B cell (primary cell): ENCODE measurements around the gene TCAIM. TPM values are rescaled to one million over a fixed set of nuclear protein-coding genes. Genes with fewer than 3 reads are reported as not detected.

Experiments used
- ATAC-seq: fragments of 200-7000 bp; cut with Tn5 transposase; one replicate; pipeline ENCODE4 v1.10.0; 2021; ENCODE audit warnings: low read depth, mild to moderate bottlenecking, moderate number of reproducible peaks, moderate library complexity
- CTCF ChIA-PET: fragments of 350-600 bp; sonication (Branson Sonifier 250); formaldehyde crosslinking; loops from one replicate; lab custom pipeline; 2021; ENCODE audit warnings: antibody characterized with exemption, inconsistent platforms; lab: Charles Lee
- POLR2A ChIA-PET: fragments of 350-600 bp; sonication (Branson Sonifier 250); formaldehyde crosslinking; loops from one replicate; lab custom pipeline; 2021; ENCODE audit warnings: antibody characterized with exemption; lab: Charles Lee
- DNase-seq: peaks from one replicate; pipeline ENCODE4 v3.0.0; 2013
- H2AFZ ChIP-seq: 2 replicates; pipeline ENCODE4 v1.6.1; 2012; ENCODE audit warnings: mild to moderate bottlenecking, low read depth, low read length; ENCODE audit not compliant: insufficient read depth, poor library complexity, severe bottlenecking
- H3K27ac ChIP-seq, 2 donors: 1 replicate in 1 of 2; 2 replicates in 1 of 2; pipeline ENCODE4 v1.5.1; 2012 to 2013; ENCODE audit warnings: low read length in 2 of 2, mild to moderate bottlenecking in 2 of 2, moderate library complexity in 1 of 2
- H3K27me3 ChIP-seq, 4 experiments: fragments of 200-600 bp in 1 of 4; sonication (generic) in 1 of 4; replicated peaks in 1 of 4; 1 replicate in 2 of 4; 2 replicates in 2 of 4; pipeline versions ENCODE4 v1.6.1 to v1.7.0; 2013 to 2016; ENCODE audit warnings: low read length in 3 of 4, mild to moderate bottlenecking in 2 of 4, mixed read lengths in 1 of 4, moderate library complexity in 1 of 4; ENCODE audit not compliant: insufficient read depth in 4 of 4, control insufficient read depth in 3 of 4; ENCODE audit errors: control extremely low read depth in 1 of 4
- H3K36me3 ChIP-seq, 2 experiments: replicated peaks in 1 of 2; 1 replicate in 1 of 2; 2 replicates in 1 of 2; pipeline versions ENCODE4 v1.6.1 to v1.7.1; 2013; ENCODE audit warnings: low read length in 1 of 2; ENCODE audit not compliant: insufficient read depth in 2 of 2, control insufficient read depth in 1 of 2; ENCODE audit errors: control extremely low read depth in 1 of 2, extremely low read depth in 1 of 2
- H3K4me1 ChIP-seq, 2 donors: fragments of 200-600 bp in 1 of 2; sonication (generic) in 1 of 2; 1 replicate in 1 of 2; 2 replicates in 1 of 2; pipeline versions ENCODE4 v1.5.1 to v1.6.1; 2013 to 2017; ENCODE audit warnings: low read length in 2 of 2; ENCODE audit not compliant: control insufficient read depth in 2 of 2, insufficient read depth in 2 of 2
- H3K4me2 ChIP-seq: replicated peaks from 2 replicates; pipeline ENCODE3; 2012; ENCODE audit warnings: mild to moderate bottlenecking, low read depth, low read length; ENCODE audit not compliant: poor library complexity, severe bottlenecking
- H3K4me3 ChIP-seq, 5 experiments: fragments of 200-600 bp in 1 of 5; sonication (generic) in 1 of 5; 1 replicate in 3 of 5; 2 replicates in 2 of 5; pipeline versions ENCODE4 v1.5.1 to v1.7.0; 2011 to 2016; ENCODE audit warnings: low read length in 4 of 5, mild to moderate bottlenecking in 4 of 5, low read depth in 2 of 5, control low read depth in 1 of 5, moderate library complexity in 1 of 5; ENCODE audit not compliant: insufficient read depth in 1 of 5; ENCODE audit errors: control extremely low read depth in 1 of 5, extremely low read depth in 1 of 5
- H3K79me2 ChIP-seq: fragments of 200-600 bp; sonication (generic); one replicate; pipeline ENCODE4 v1.6.0; 2016; ENCODE audit warnings: low read length; ENCODE audit not compliant: control insufficient read depth, insufficient read depth
- H3K9ac ChIP-seq: fragments of 200-600 bp; sonication (generic); 2 replicates; pipeline ENCODE4 v1.6.1; 2017; ENCODE audit warnings: mild to moderate bottlenecking, low read length, moderate library complexity
- H3K9me3 ChIP-seq, 3 donors: one replicate each; pipeline versions ENCODE4 v1.6.1 to v1.7.1; 2013; ENCODE audit warnings: low read length in 2 of 3; ENCODE audit not compliant: control insufficient read depth in 2 of 3, insufficient read depth in 1 of 3; ENCODE audit errors: control extremely low read depth in 1 of 3
- H4K20me1 ChIP-seq: 2 replicates; pipeline ENCODE4 v1.6.0; 2012; ENCODE audit warnings: mild to moderate bottlenecking, low read length; ENCODE audit not compliant: insufficient read depth, control insufficient read depth, poor library complexity, severe bottlenecking
- H3K27ac Mint-ChIP-seq: one replicate; pipeline ENCODE4 v1.8.0; 2021; ENCODE audit warnings: mixed read lengths
- H3K27me3 Mint-ChIP-seq: one replicate; pipeline ENCODE4 v1.8.0; 2021; ENCODE audit warnings: mixed read lengths
- H3K4me1 Mint-ChIP-seq: one replicate; pipeline ENCODE4 v1.8.0; 2021; ENCODE audit warnings: mixed read lengths
- H3K4me3 Mint-ChIP-seq: one replicate; pipeline ENCODE4 v1.8.0; 2021; ENCODE audit warnings: mixed read lengths
- H3K9me3 Mint-ChIP-seq: one replicate; pipeline ENCODE4 v1.8.0; 2022; ENCODE audit warnings: mixed read lengths; ENCODE audit not compliant: insufficient read depth
- EZH2 ChIP-seq: IDR thresholded peaks from 2 replicates; pipeline ENCODE4 v1.6.1; 2012; ENCODE audit warnings: borderline replicate concordance, low read depth, mild to moderate bottlenecking, moderate library complexity, low read length; ENCODE audit not compliant: insufficient read depth, poor library complexity, severe bottlenecking
- WGBS: methylation state at CpG from one replicate; pipeline ENCODE4 v1.1.5; 2013; ENCODE audit warnings: missing lambda C conversion rate; ENCODE audit not compliant: insufficient coverage; 5-methylcytosine and 5-hydroxymethylcytosine counted together
- intact Hi-C: fragments of 100-400 bp; cut with micrococcal nuclease; formaldehyde crosslinking; loops from one replicate; pipeline ENCODE4 v1.10.0; 2022
- polyA minus RNA-seq: library from RNA; depleted of rRNA, polyadenylated mRNA; stranded (reverse); fragments of >200 nt; gene quantifications from 2 replicates; pipeline ENCODE4 v1.2.3, GENCODE V29; 2012
- polyA plus RNA-seq: library from polyadenylated mRNA; depleted of rRNA; stranded (reverse); fragments of >200 nt; gene quantifications from 2 replicates; pipeline ENCODE4 v1.2.3, GENCODE V29; 2012
- total RNA-seq, 2 donors: library from RNA; stranded (reverse); fragments of 120-200 nt in 1 of 2; gene quantifications; 1 replicate in 1 of 2; 2 replicates in 1 of 2; pipeline versions ENCODE4 v1.2.3 to v1.2.4, GENCODE V29; 2013 to 2022
- TF ChIP-seq, protein P1 (sequence below): fragments of 200-600 bp; IDR thresholded peaks from one replicate; pipeline ENCODE4 v1.8.0; 2022; ENCODE audit warnings: antibody characterized with exemption, mild to moderate bottlenecking

The TCAIM gene
- 15.8 and 16.7 TPM in 2 replicates for total RNA-seq
- total RNA-seq (2013): 17.4 TPM
- 4.3 and 4.4 TPM in 2 replicates for polyA plus RNA-seq
- 4.4 and 5.1 TPM in 2 replicates for polyA minus RNA-seq

- H2AFZ ChIP-seq: peak within 1 kb of the TSS; percentile 98
- H3K27me3 Mint-ChIP-seq: peaks cover 9% of the 10 kb centered on the region
- peaks cover 28% of the 10 kb centered on the region for H3K79me2 ChIP-seq
- no peaks in the 10 kb centered on the region for H3K27me3 ChIP-seq
- H3K27ac Mint-ChIP-seq: peak within 1 kb of the TSS; percentile 99
- peak within 1 kb of the TSS; percentile 80 to 88 for H3K27ac ChIP-seq
- ATAC-seq (peak; percentile 90), DNase-seq (peak; percentile 100)
- peaks cover 29% of the 10 kb centered on the region for H3K4me1 Mint-ChIP-seq
- TF ChIP-seq, protein P1, sequence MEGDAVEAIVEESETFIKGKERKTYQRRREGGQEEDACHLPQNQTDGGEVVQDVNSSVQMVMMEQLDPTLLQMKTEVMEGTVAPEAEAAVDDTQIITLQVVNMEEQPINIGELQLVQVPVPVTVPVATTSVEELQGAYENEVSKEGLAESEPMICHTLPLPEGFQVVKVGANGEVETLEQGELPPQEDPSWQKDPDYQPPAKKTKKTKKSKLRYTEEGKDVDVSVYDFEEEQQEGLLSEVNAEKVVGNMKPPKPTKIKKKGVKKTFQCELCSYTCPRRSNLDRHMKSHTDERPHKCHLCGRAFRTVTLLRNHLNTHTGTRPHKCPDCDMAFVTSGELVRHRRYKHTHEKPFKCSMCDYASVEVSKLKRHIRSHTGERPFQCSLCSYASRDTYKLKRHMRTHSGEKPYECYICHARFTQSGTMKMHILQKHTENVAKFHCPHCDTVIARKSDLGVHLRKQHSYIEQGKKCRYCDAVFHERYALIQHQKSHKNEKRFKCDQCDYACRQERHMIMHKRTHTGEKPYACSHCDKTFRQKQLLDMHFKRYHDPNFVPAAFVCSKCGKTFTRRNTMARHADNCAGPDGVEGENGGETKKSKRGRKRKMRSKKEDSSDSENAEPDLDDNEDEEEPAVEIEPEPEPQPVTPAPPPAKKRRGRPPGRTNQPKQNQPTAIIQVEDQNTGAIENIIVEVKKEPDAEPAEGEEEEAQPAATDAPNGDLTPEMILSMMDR: no peak
- TF ChIP-seq EZH2: no peak
- H3K4me3 Mint-ChIP-seq: peak within 1 kb of the TSS; percentile 99
- H3K9me3 Mint-ChIP-seq: no peaks in the 10 kb centered on the region
- ChIA-PET CTCF (interaction anchor here (0.6 to 2.5 kb wide), 7 partner anchors 14 to 649 kb away, joined by 3 to 5 read pairs (median 4); partner anchors contain the start of genes EXOSC7, ZDHHC3 and ZNF445), POLR2A (interaction anchor here (0.6 to 1.4 kb wide), 4 partner anchors 102 to 638 kb away, joined by 3 to 7 read pairs (median 4); partner anchors contain the start of genes EXOSC7, KIAA1143, KIF15 and ZDHHC3)
- H3K9ac ChIP-seq: peak within 1 kb of the TSS; percentile 88
- WGBS: under 1% methylated on average over 77 of the region's 77 CpGs
- H3K4me1 ChIP-seq: peaks cover 16 to 19% of the 10 kb centered on the region in 2 donors
- intact Hi-C loops: loop anchor here (1.0 to 5.0 kb wide), 8 partner anchors 139 to 1231 kb away; partner anchors contain the start of genes ANO10, KIAA1143, KIF15 and POMGNT2
- H3K4me2 ChIP-seq: peak within 1 kb of the TSS; percentile 79
- no peaks in the 10 kb centered on the region for H3K36me3 ChIP-seq
- no peaks in the 10 kb centered on the region for H3K9me3 ChIP-seq
- H3K4me3 ChIP-seq: peak within 1 kb of the TSS; percentile 85 to 97 (median 87)
- H4K20me1 ChIP-seq: no peaks in the 10 kb centered on the region
Measured at GRCh38 chr3:44338010-44338827, at the start of gene TCAIM. TCAIM (plus strand) TSS chr3:44338766; CDS start chr3:44354783, 16,017 bp downstream.
